Astrocyte of the spinal cord (primary cell): ENCODE results near the gene TENM3.

Source experiments
- DNase-seq: peaks from one replicate; pipeline ENCODE4 v3.0.0; 2011; ENCODE audit warnings: low read depth, low spot score
- H3K4me3 ChIP-seq: 2 replicates; pipeline ENCODE4 v1.5.1; 2011; ENCODE audit warnings: low read depth, mild to moderate bottlenecking, low read length, moderate library complexity
- CTCF ChIP-seq: IDR thresholded peaks from 2 replicates; pipeline ENCODE4 v1.5.1; 2012; ENCODE audit warnings: low read depth, mild to moderate bottlenecking, low read length, inconsistent platforms
- in situ Hi-C: cut with HindIII; loops from 2 replicates; pipeline ENCODE4 v1.10.0; 2017; ENCODE audit warnings: low sequenced_read_pairs

TENM3 gene

GRCh38 chr4:182540496-182540895, 297.3 kb downstream of the TENM3 start:
- TF ChIP-seq CTCF = no peak
- no peak for DNase-seq
- H3K4me3 ChIP-seq = no peak overlapping the region
- in situ Hi-C loops = no loop called here

GRCh38 chr4:182547435-182547834, 304.2 kb downstream of the TENM3 start:
- DNase-seq = no peak
- TF ChIP-seq CTCF = no peak
- no peak overlapping the region for H3K4me3 ChIP-seq
- in situ Hi-C loops = no loop called here

GRCh38 chr4:182548156-182548555, 305.0 kb downstream of the TENM3 start:
- TF ChIP-seq CTCF = no peak
- no peak overlapping the region for H3K4me3 ChIP-seq
- in situ Hi-C loops = no loop called here
- DNase-seq = no peak

- no peak for DNase-seq
- no peak overlapping the region for H3K4me3 ChIP-seq
- no peak for TF ChIP-seq CTCF
- in situ Hi-C loops = no loop called here
These were observed 306.2 kb downstream of the TENM3 start for GRCh38 chr4:182549356-182549755.

- TF ChIP-seq CTCF = no peak
- H3K4me3 ChIP-seq = no peak overlapping the region
- no peak for DNase-seq
- in situ Hi-C loops = no loop called here
These were observed 309.7 kb downstream of the TENM3 start for GRCh38 chr4:182552948-182553347.

- H3K4me3 ChIP-seq = no peak overlapping the region
- in situ Hi-C loops = no loop called here
These were observed 310.5 kb downstream of the TENM3 start for GRCh38 chr4:182553653-182554052.

More at GRCh38 chr4:182553653-182554052, 310.5 kb downstream of the TENM3 start:
- no peak for DNase-seq
- no peak for TF ChIP-seq CTCF
